ENCODE measurements around the gene HDAC7. TPM values are rescaled to one million over a fixed set of nuclear protein-coding genes. Genes with fewer than 3 reads are reported as not detected.
A peak's percentile ranks its signal among the peaks of the same experiment; 100 is the strongest.
"Not testable (repeated sequence)": the region's sequence is repeated elsewhere in the genome, so short reads cannot be mapped to it uniquely, and the experiment has no call there.

HDAC7 gene
- polyA plus RNA-seq, 1 donor, result 59.5 TPM

DNA sequence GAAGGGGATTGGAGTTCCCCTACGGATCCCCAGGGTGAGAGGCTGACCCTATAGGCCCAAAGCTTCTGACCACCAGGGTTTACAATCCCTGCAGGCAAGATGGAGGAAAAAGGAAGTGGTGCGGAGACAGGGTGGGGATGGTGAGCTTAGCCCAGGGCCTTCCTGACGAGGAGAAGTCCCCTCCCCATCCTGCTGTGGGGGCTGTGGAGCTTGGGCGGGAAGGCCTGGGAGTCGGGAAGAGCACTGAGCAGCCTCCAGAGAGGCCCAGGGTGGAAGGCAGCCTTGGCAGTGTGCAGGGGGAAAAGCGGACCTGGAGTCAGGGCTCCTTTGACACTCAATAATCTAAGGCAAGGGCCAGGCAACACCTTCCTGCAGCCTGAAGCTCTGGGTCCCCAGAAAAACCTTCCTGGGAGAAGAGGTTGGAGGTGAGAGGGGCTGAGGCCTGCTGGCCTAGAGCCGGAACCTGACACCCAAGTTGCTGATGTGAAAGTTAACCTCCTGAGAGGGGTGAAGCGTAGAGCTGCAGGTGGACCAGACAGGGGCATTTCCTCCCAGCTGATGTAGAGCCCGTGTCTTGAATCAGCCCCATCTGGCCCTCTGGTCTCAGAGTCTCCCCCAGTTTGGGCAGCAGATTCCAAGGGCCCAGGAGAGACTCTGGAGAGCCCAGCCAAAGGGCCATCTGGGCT is 6.0 kb downstream of the HDAC7 start:
- no peak for DNase-seq (ENCODE audit: low read depth)

DNA sequence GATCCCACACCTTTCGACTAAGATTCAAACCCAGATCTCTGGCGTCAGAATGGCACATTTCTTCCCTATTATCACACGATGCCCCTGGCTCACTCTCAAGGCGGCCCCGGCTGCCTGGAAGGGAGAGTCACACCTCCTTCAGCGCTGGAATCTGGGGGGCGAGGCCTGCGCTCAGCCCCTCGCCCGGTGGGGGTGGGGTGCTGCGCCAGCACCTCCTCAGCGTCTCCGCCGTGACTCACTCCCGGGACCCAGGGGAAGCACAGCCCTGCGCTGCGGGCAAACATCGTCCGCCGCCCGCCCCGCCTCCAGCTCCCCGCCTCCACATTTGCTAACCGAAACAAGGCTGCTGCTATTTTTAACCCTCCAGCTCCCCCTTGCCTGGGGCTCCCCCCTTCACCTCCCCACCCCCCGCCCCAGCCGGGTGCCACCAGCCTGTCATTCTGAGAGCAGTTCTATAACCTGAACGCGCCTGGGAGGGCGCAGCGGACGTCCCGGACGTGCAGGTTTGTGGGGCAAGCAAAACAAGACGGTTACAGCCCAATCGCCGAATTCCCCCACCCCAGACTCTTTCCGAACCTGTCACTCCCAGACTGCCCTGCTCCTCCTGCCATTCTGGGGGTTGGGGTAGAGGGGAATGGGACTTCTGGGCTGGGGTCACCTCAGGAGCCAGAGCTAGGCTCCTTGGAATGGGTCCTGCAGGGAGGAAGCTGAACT is 6.7 kb downstream of the HDAC7 start:
- no peak for DNase-seq (ENCODE audit: low read depth)

DNA sequence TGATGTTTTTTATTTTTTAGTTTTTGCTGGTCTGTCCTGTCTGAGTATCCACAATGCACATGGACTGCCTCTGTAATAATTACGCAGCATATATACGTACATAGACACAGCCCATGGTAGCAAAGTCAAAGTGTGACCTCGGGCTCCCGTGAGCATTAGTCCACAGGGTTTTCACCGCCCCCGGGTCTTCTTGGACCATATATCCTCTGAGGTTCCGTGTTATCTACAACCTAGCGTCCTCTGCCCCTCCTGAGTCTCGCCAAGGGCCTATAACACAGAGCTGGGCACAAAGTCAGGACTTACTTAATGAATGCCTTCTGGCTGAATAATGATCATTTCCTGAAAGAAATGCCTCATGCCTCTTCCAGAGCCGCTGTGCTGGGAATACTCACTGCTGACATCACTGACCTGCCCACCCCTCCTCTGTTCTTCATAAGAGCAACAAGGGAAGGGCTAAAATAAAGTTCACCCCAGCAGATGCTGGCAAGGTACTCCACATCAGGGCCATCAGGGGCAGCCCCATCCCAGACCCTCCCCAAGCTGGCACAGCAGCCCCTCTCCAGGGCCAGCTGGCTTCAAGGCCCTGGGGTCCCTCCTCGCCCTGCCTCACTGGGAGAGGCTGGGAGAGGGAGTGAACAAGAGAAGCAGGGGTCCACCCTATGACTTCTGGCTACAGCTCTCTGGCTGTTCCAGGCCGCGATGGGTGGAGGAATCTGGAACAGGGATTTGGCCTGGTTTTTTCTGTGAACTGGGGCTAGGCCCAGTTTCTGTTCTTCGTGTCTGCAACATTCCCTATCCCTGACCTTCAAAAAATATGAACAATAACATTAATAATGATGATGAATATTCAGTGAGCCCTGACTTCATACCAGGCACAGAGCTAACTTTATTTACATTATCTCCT is 7.9 kb downstream of the HDAC7 start:
- peak; percentile 67 for DNase-seq (ENCODE audit: low read depth)

DNA sequence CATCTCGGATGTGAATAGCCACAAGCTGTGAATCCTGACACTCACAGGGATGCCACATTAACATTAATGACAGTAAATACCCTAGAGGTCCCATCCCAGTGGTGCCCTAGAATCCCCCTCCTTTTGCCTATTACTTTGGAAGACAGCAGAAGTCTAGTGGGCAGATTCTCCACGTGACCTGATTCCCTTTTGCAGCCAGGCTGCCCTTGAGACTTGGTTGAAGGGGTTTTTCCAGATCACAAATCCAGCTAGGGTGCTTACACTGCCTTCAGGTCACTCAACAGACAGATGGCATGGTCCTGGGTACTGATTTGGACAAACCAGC is 8.7 kb downstream of the HDAC7 start:
- no peak for DNase-seq (ENCODE audit: low read depth)

DNA sequence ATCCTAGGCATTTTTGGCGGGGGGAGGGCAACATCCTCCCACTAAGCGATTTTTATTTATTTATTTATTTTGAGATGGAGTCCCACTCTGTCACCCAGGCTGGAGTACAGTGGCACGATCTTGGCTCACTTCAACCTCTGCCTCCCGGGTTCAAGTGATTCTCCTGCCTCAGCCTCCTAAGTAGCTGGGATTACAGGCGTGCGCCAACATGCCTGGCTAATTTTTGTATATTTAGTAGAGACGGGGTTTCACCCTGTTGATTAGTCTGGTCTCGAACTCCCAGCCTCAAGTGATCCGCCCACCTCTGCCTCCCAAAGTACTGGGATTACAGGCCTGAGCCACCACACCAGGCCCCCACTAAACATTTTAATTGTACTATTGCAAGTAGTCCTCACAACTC is 10.2 kb downstream of the HDAC7 start:
- DNase-seq (ENCODE audit: low read depth), result not testable (repeated sequence)

DNA sequence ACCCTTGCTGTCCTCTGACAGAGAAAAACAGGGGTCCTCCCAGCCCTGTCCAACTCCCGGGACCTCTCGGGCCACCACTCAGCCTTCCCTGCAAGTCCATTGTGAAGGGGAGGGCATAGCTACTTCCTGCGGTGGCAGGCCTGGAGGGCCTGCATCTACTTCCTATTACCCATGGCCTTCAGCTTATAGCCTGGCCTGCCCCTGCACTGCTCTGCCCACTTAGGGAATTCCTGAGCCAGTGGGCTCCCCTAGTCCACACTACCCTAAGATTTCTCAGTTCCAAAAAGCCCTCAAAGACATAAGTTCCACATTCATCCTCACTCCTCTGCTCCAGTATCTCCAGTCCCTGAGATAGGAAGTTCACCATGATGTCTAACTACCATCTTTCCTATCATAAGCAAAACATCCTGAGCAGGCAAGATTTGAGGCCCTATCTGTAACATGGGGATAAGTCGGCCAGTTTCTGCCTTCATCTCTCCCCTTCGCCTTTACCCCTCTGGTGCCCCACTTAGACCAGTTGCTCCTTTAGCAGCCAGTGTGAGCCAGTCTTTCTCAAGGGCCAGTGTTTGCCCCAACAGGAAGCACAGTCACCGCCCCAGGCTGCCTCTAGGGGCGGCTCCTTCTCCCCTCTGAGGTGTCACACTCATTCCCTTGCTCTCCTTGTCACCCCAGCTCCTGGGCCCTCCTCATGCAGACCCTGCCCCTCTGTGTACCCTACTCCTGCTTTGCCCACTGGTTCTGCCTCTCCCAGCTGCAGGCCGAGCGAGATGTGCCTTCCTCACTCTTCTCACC is 10.9 kb downstream of the HDAC7 start:
- DNase-seq (ENCODE audit: low read depth), result no peak

DNA sequence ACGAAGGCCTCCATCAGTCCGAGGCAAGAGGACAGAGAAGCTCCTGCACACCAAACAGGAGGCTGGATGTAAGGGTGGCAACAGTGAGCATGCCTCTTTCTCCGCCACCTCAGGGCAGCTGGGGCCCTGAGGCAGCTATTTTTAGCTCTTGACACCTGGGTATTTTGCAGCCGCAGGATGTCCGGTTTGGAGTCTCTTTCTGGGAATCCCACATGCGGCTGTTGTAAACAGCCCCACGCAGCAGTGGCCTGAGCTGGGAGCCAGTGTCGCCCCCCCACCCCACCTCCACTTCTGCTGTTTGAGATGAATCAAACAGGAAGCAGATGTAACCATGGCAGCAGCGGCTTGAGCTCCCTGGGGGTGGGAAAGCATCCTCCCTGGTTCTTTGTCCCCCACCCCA is 11.7 kb downstream of the HDAC7 start:
- no peak for DNase-seq (ENCODE audit: low read depth)

DNA sequence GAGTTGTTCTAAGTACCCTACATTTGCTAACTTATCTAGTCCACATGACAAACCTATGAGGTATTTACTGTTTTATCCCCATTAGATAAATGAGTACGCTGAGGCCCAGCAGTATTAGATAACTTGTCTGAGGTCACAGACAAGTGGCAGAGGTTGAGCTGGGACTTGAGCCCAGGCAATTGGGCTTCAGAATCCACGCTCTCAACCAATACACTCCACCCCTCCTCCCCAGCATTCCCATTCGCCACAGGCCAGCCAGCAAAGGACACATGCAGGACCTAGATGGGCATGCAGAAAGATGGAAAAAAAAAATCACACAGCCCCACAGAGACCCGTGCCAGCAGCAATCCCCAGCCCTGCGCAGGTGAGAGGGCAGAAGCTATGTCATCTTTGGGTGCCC is 12.4 kb downstream of the HDAC7 start:
- no peak for DNase-seq (ENCODE audit: low read depth)

DNA sequence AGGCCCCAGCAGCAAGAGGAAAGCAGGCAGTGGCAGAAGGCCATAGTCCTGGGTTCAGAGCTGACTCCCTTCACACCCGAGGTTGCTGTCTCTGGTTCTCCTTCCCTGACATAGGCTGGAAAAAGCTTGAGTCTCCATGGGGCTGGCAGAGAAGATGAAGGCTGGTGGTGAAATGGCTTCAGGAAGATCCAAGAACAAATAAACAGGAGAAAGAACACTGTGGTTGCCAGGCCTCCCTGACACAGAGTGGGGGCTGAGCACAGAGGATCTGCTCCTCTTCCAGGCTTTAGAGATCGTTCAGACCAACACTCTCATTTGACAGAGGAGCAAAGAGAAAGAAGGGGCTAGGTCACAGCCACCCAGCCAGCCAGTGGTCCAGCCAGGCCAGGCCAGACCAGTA is 14.3 kb downstream of the HDAC7 start:
- no peak for DNase-seq (ENCODE audit: low read depth)

DNA sequence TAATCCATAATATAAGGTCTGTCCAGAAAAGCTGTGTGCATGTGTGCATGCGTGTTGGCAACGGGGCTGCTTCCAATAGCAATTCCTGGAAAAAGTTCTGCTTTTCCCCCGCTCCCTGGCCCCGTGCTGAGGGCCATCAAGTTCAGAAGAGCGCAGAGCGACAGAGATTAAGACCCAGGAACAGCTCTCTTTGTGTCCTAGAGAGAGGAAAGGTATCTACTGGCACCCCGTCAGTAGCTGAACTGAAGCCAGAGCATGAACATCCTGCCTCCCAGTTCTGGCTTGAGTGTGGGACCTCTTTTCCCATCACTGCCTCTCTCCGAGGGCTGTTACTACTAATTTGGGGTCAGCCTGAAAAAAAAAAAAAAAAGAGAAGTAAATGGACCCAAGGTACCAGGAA is 15.5 kb downstream of the HDAC7 start:
- no peak for DNase-seq (ENCODE audit: low read depth)

DNA sequence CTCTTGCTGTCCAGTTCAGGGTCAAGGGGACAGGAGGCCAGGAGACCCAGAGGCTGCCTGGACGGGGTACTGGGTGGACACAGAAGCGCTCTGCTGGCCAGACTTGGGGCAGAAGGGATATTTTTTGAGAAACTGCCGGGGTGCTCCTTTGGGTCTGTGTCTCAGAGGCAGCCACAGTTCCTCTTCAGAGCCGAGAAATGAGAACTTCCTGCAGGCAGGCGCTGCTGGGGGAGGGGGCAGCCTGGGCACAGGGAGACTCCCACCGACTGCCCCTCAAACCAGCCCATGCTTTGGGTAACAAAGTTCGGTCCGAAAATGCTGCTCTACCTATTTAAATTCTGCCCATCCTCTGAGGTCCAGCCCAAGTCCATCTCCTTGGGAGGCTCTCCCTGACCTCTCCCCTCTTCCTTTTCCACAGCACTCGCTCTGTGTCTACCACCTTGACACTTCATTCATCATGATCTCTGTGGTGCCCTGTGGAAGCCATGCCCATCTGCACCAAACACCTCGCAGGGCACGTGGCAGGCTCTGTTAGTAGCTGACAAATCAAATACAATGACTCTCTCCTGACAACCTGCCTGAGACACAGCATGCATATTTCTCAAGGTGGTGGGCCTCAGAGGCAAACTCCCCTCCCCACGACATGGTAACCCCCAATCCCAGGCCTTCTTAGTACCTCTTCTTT is 16.4 kb downstream of the HDAC7 start:
- DNase-seq (ENCODE audit: low read depth), result no peak

DNA sequence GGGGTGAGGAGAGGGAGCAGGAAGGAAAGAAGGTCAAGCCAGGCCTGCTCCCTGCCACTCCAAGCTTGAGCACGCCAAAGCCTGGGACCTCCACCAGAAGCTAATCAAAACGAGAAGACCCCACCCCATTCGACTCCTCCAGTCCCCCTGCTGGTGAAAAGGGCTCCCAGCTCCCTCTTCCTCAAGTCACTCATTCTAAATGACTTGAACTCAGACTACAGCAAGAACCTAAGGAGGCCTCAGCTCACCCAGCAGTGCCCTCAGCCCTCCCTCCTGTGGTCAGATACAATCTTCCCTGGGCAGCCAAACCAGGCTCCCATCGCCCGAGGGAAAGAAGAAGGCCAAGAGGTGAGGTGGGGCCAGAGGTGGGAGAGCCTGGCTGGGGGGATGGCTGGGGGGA is 17.4 kb downstream of the HDAC7 start:
- DNase-seq (ENCODE audit: low read depth), result no peak

DNA sequence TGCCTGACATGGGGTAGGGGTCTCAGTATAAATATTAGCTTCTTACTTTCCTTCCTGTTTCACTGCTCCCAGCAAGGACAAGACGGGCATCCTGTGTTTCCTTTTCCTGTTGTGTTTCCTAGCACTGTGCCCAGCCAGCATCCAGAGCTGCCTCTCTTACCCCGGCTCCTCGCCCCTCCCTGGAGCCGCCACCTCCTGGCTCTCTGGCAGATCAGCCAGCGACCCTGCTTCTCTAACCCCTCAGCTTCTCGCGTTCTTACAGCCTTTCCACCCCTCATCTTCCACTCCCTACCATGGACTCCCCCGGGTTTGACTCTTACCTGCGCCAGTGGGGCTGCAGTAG is 17.8 kb downstream of the HDAC7 start:
- DNase-seq (ENCODE audit: low read depth), result no peak

DNA sequence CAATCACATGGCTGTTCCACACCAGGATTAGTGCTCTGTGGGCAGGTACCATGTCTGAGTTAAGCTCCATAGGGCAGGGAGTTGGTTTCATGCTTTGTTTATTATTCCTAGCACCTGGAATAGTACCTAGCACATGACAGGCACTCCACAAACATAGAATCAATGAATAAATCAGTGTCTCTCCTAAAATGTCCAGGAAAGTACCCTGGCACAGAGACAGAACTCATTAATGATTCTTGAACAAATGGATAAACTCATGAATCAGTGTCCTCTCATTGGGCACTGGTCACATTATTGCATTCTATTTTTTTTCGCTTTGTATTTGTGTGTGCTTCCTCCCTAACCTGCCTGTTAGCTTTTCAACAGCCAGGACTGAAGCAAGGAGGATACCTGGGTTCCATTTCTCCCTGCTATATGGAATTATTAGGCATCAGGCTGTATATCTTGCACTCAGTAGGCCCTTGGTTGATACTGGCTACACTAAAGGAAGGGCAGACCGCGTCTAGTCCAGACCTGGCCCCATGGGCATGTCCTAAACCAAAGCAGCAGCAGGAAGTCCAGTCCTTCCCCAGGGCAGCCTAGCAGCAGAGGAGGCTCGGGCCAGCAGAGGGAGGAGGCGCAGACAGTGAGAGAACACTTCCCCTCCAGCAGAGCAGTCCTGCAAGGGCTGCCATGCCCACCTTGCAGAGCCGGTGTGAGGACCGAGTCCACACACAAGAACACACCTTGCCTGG is 18.4 kb downstream of the HDAC7 start:
- DNase-seq (ENCODE audit: low read depth), result no peak

DNA sequence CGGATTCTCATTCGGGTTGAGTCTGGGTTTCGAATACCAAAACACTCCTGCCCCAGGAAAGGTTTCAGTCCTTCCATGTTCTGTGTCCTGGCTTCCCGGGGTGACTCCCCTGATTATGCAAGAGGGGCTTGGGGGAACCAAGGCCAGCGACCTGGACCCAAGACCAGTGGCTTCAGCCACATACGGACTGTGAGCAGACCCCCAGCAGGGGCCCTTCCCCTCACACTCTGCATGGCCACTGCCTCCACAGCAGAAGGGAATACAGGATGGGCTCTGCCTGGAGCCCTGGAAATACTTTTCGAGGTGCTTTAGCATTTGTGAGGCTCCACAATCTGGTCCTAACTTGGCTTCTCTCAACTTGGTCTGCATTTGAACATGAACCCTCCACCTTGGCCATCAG is 19.1 kb downstream of the HDAC7 start:
- no peak for DNase-seq (ENCODE audit: low read depth)

DNA sequence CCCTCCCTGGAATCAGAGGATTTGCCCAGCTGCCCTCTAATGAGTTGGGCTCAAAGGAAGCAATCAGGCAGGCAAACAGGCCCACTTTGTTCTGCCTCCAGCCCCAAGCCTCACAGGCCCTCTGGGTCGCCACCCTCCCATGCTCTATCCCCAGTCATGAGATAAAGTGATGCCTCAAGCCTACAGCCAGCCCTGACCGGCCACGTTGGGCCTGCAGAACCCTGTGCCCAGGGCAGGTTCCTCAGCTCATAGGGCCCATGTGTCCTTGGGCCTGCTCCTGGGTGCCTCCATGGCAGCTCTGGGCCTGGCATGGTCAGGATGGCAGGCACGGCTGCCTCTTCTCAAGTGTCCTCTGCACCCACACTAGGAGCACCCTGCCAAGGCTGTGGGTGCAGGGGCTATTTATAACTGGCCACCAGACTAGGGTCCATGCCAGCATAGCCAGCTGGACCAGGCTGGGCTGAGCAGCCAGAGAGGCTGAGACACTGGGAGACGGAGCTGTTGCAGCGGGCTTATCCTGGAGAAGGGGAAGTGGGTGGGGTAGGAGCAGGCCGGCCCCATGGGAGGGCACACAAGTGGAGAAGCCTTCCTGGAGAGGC is 20.2 kb downstream of the HDAC7 start:
- no peak for DNase-seq (ENCODE audit: low read depth)

DNA sequence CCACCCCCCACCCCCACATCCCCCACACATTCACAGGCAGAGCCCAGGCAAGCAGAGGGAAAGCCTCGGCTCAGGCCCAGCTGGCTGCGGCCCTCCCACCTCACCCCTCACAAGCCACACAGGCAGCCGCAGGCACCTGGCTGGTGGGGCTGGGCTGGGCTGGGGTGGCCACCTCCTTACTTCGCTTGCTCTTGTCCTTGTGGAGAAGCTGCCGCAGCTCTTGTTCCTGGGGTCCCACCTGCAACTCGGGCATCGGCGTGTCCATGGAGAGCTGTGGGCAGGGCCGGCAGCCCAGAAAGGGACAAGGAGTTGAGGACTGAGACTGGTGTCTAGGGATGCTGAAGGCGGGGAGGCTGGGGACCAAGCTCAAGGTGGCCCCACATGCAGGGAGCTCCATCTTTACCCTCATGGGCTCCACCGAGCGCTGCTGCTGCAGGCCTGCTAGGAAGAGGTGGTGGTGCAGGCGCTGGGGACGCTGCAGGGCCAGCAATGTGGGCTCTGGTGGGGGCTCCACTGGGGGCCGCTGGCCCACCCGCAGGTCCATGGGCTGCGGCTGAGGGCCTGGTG is 21.2 kb downstream of the HDAC7 start:
- DNase-seq (ENCODE audit: low read depth), result no peak

DNA sequence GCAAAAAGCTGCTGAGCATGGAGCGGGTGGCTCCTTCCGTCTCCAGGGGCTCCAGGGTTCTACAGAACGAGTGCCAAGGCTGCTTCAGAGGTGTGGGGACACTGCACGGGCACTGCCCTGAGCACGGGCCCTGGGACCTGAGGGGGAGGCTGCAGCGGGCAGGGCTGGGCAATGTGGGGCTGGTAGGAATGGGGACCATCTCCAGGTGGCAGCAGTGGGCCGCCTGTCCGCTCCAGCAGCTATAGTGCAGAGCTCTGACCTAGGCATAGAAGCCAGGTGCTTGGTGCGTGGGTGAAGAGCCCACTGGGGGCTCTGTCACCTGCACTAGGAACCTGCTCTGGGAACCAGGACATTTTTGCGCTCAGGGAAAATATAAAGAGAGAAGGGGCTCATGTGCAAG is 22.3 kb downstream of the HDAC7 start:
- DNase-seq (ENCODE audit: low read depth), result no peak

DNA sequence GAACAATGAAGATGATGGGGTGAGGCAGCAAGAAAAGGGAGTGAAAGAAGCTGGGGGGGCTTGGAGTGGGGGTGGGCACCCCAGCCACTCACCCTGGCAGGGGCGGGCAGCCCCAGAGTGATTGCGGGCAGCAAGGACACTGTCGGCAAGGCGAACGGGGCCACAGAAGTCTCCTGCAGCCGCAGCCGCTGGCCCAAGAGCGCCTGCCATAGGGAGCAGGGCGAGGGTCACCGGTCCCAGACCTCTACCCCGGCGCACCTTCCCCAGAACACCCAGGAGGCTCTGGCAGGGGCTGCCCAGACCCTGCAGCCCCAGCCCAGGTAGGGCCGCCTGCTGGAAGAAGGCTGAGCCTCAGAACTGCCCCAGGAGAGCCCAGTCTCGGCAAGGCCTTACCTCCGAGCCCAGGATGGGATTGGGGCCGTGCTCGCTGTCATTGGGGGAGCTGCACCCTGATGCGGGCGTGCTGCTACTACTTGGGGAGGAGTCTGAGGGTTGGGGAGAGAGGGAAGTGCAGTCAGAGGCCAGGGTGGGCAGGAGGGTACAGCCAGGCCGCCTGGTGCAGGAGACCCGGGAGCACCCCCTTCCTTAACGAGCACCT is 23.8 kb downstream of the HDAC7 start:
- DNase-seq (ENCODE audit: low read depth), result no peak

Measured in forelimb muscle (tissue), 1 donor.